Measurements from ENCODE around the gene NUDT21.

Gene NUDT21

DNA sequence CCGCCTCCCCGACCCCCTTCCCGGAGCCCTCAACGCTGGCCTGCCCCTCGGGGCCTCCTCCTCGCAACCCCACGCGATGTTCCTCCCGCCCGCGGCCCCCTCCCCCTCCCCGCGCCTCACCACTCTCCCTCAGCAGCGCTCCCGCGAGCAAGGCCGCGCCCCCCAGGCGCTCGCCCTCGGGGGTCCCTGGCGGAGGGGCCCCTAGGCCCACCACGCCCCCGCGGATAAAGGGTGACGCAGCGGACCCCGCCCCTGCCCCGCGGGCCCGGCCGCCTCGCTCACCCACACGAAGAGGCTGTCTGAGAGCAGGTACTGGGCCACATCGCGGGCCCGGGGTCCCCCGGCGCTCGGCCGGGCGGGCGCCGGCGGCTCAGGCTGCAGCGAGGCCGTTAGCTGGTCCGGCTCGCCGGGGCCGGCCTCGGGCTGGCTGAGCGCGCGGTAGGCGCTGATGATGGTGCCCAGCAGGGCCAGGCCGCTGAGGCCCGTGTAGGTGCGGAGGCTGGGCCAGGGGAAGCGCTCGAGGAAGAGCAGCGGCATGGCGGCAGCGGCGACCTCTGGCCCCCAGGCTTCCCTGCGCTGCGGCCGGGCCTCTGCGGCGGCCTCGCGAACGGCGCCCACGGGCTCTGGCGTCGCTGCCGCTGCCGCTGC lies 26.2 kb downstream of the NUDT21 start:
- peak overlapping the region; percentile 82 for H2BK120ac ChIP-seq (ENCODE audit: low read depth, low read length)
- H3K4ac ChIP-seq (ENCODE audit: low read depth, low read length), result peak overlapping the region; percentile 99
- peak overlapping the region; percentile 37 for H2BK5ac ChIP-seq (ENCODE audit: low read length)
- peak overlapping the region; percentile 74 for H2BK15ac ChIP-seq (replicated peaks; ENCODE audit: low read depth)
- peaks cover 19% of the 10 kb centered on the region for H3K79me2 ChIP-seq (ENCODE audit: control insufficient read depth, insufficient read depth, low read length)
- H3K27me3 ChIP-seq (ENCODE audit: insufficient read depth, low read length, poor library complexity), result no peaks in the 10 kb centered on the region
- no peak overlapping the region for H3K23ac ChIP-seq (ENCODE audit: low read length)
- H3K79me1 ChIP-seq (ENCODE audit: low read length), result peaks cover 11% of the 10 kb centered on the region
- peak overlapping the region; percentile 88 for H3K9ac ChIP-seq (ENCODE audit: low read length)
- DNase-seq, result peak; percentile 61
- H3K4me1 ChIP-seq (ENCODE audit: control insufficient read depth, low read depth, low read length), result peaks cover 16% of the 10 kb centered on the region
- peak overlapping the region; percentile 100 for H3K18ac ChIP-seq (ENCODE audit: low read length)
- no peak overlapping the region for H2AK5ac ChIP-seq (ENCODE audit: low read length)
- peak overlapping the region; percentile 70 for H4K8ac ChIP-seq (ENCODE audit: low read depth, low read length)
- H3K27ac ChIP-seq (ENCODE audit: low read depth, low read length), result peak overlapping the region; percentile 87
- H3K56ac ChIP-seq (ENCODE audit: low read length), result peak overlapping the region; percentile 93
- WGBS (ENCODE audit: extremely low coverage, insufficient coverage, low lambda C conversion rate), result no CpG with 5 or more reads among the region's 79 CpGs
- H3K4me3 ChIP-seq (ENCODE audit: low read length), result peak overlapping the region; percentile 79
- H3K36me3 ChIP-seq (ENCODE audit: control insufficient read depth, insufficient read depth, low read length), result no peaks in the 10 kb centered on the region
- H3K4me2 ChIP-seq (ENCODE audit: low read length), result peak overlapping the region; percentile 36
- H4K5ac ChIP-seq (ENCODE audit: low read length), result no peak overlapping the region

DNA sequence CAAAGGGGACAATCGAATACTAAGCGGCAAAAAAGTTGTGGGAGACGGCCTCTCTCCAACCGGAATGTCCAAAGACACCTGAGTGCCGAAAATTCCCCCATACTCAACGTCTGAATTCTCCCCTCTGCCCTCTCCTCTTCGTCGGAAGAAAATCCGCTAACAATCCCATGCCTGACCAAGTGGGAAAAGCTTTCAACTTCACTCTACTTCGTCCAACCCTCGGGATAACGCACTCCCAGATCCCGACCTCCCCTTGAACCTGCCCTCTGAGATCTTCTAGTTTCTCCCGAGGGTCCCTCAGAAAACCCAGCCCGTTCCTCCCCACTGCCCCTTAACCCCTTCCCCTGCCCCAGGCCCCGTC lies 26.7 kb downstream of the NUDT21 start:
- H3K27ac ChIP-seq (ENCODE audit: low read depth, low read length), result peak overlapping the region; percentile 87
- H2BK15ac ChIP-seq (replicated peaks; ENCODE audit: low read depth), result no peak overlapping the region
- H2BK5ac ChIP-seq (ENCODE audit: low read length), result no peak overlapping the region
- H3K56ac ChIP-seq (ENCODE audit: low read length), result peak overlapping the region; percentile 93
- H3K79me1 ChIP-seq (ENCODE audit: low read length), result peaks cover 11% of the 10 kb centered on the region
- peak overlapping the region; percentile 79 for H3K4me3 ChIP-seq (ENCODE audit: low read length)
- peak overlapping the region; percentile 82 for H2BK120ac ChIP-seq (ENCODE audit: low read depth, low read length)
- H3K23ac ChIP-seq (ENCODE audit: low read length), result no peak overlapping the region
- WGBS (ENCODE audit: extremely low coverage, insufficient coverage, low lambda C conversion rate), result no CpG with 5 or more reads among the region's 16 CpGs
- H3K36me3 ChIP-seq (ENCODE audit: control insufficient read depth, insufficient read depth, low read length), result no peaks in the 10 kb centered on the region
- peaks cover 22% of the 10 kb centered on the region for H3K79me2 ChIP-seq (ENCODE audit: control insufficient read depth, insufficient read depth, low read length)
- peak; percentile 61 for DNase-seq
- no peaks in the 10 kb centered on the region for H3K27me3 ChIP-seq (ENCODE audit: insufficient read depth, low read length, poor library complexity)
- no peak overlapping the region for H2AK5ac ChIP-seq (ENCODE audit: low read length)
- peak overlapping the region; percentile 88 for H3K9ac ChIP-seq (ENCODE audit: low read length)
- no peak overlapping the region for H4K5ac ChIP-seq (ENCODE audit: low read length)
- H3K4ac ChIP-seq (ENCODE audit: low read depth, low read length), result peak overlapping the region; percentile 99
- H3K4me2 ChIP-seq (ENCODE audit: low read length), result peak overlapping the region; percentile 31
- peaks cover 16% of the 10 kb centered on the region for H3K4me1 ChIP-seq (ENCODE audit: control insufficient read depth, low read depth, low read length)
- H4K8ac ChIP-seq (ENCODE audit: low read depth, low read length), result no peak overlapping the region
- H3K18ac ChIP-seq (ENCODE audit: low read length), result peak overlapping the region; percentile 100

DNA sequence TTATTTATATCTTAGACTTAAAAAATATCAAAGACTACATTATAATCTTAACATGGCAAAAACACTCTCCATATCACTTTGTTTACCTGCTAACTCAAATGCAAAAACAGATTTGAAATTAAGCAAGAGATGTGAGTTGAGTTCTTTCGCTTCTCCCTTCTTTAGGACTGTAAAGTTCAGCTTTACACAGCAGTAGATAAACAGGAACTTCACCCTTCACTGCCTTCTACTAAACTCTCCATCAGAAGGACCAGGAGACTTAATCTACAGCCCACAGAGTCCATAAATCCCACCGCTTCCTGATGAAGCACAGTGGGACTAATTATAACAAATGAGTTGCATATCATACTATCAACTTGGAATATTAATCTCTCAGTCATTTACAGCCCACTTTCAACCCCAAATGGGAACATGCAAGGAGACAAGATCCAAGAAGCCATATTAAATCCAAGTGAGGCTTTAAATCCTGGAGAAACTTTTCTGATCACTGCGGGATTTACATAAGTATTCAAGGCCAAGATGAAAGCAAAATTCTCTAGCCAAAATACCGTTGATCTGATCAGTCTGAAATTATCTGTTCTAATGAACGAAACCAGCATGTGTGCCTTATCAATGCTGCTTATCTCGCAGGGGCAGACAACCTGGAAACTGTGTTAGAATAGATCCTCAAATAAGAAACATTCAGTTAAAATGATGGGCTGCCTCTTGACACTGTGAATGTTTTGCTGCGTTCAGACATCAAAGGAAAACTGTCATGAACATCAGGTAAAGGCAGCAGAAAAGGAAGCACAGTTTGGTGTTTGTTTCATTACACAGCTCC lies 27.3 kb downstream of the NUDT21 start:
- H2BK15ac ChIP-seq (replicated peaks; ENCODE audit: low read depth), result no peak overlapping the region
- peaks cover 11% of the 10 kb centered on the region for H3K79me1 ChIP-seq (ENCODE audit: low read length)
- H2BK120ac ChIP-seq (ENCODE audit: low read depth, low read length), result peak overlapping the region; percentile 82
- H4K8ac ChIP-seq (ENCODE audit: low read depth, low read length), result no peak overlapping the region
- peak overlapping the region; percentile 93 for H3K56ac ChIP-seq (ENCODE audit: low read length)
- no peak overlapping the region for H3K23ac ChIP-seq (ENCODE audit: low read length)
- peak overlapping the region; percentile 31 for H3K4me2 ChIP-seq (ENCODE audit: low read length)
- no peaks in the 10 kb centered on the region for H3K36me3 ChIP-seq (ENCODE audit: control insufficient read depth, insufficient read depth, low read length)
- H3K4me1 ChIP-seq (ENCODE audit: control insufficient read depth, low read depth, low read length), result peaks cover 16% of the 10 kb centered on the region
- peak overlapping the region; percentile 88 for H3K9ac ChIP-seq (ENCODE audit: low read length)
- no CpG with 5 or more reads among the region's 7 CpGs for WGBS (ENCODE audit: extremely low coverage, insufficient coverage, low lambda C conversion rate)
- no peak overlapping the region for H4K5ac ChIP-seq (ENCODE audit: low read length)
- no peak overlapping the region for H3K4ac ChIP-seq (ENCODE audit: low read depth, low read length)
- no peak overlapping the region for H3K27ac ChIP-seq (ENCODE audit: low read depth, low read length)
- peak; percentile 44 for DNase-seq
- peak overlapping the region; percentile 100 for H3K18ac ChIP-seq (ENCODE audit: low read length)
- H3K4me3 ChIP-seq (ENCODE audit: low read length), result peak overlapping the region; percentile 79
- no peak overlapping the region for H2BK5ac ChIP-seq (ENCODE audit: low read length)
- no peak overlapping the region for H2AK5ac ChIP-seq (ENCODE audit: low read length)
- no peaks in the 10 kb centered on the region for H3K27me3 ChIP-seq (ENCODE audit: insufficient read depth, low read length, poor library complexity)
- peaks cover 22% of the 10 kb centered on the region for H3K79me2 ChIP-seq (ENCODE audit: control insufficient read depth, insufficient read depth, low read length)

GRCh38 chr16:56422896-56423441 lies 28.2 kb downstream of the NUDT21 start:
- WGBS (ENCODE audit: extremely low coverage, insufficient coverage, low lambda C conversion rate), result no CpG with 5 or more reads among the region's 4 CpGs
- Histone ChIP-seq H2BK15ac (replicated peaks; ENCODE audit: low read depth) (no peak overlapping the region), H3K27ac (ENCODE audit: low read depth, low read length) (peak overlapping the region; percentile 28), H3K4me3 (ENCODE audit: low read length) (no peak overlapping the region), H3K23ac (ENCODE audit: low read length) (no peak overlapping the region), H2AK5ac (ENCODE audit: low read length) (no peak overlapping the region), H3K27me3 (ENCODE audit: insufficient read depth, low read length, poor library complexity) (no peaks in the 10 kb centered on the region), H3K79me2 (ENCODE audit: control insufficient read depth, insufficient read depth, low read length) (peaks cover 22% of the 10 kb centered on the region), H3K79me1 (ENCODE audit: low read length) (peaks cover 10% of the 10 kb centered on the region), H3K9ac (ENCODE audit: low read length) (no peak overlapping the region), H3K4me1 (ENCODE audit: control insufficient read depth, low read depth, low read length) (peaks cover 16% of the 10 kb centered on the region), H3K4ac (ENCODE audit: low read depth, low read length) (no peak overlapping the region), H3K4me2 (ENCODE audit: low read length) (peak overlapping the region; percentile 18), H2BK120ac (ENCODE audit: low read depth, low read length) (no peak overlapping the region), H3K36me3 (ENCODE audit: control insufficient read depth, insufficient read depth, low read length) (no peaks in the 10 kb centered on the region), H3K56ac (ENCODE audit: low read length) (no peak overlapping the region), H3K18ac (ENCODE audit: low read length) (no peak overlapping the region), H4K5ac (ENCODE audit: low read length) (no peak overlapping the region), H2BK5ac (ENCODE audit: low read length) (no peak overlapping the region), H4K8ac (ENCODE audit: low read depth, low read length) (no peak overlapping the region)
- peak; percentile 46 for DNase-seq

- H3K36me3 ChIP-seq (ENCODE audit: control insufficient read depth, insufficient read depth, low read length), result no peaks in the 10 kb centered on the region
- H3K79me1 ChIP-seq (ENCODE audit: low read length), result peaks cover 10% of the 10 kb centered on the region
- no peak overlapping the region for H2AK5ac ChIP-seq (ENCODE audit: low read length)
- H2BK120ac ChIP-seq (ENCODE audit: low read depth, low read length), result no peak overlapping the region
- no peak overlapping the region for H4K5ac ChIP-seq (ENCODE audit: low read length)
- 100% methylated on average over 1 of the region's 5 CpGs for WGBS (ENCODE audit: extremely low coverage, insufficient coverage, low lambda C conversion rate)
- H3K4me3 ChIP-seq (ENCODE audit: low read length), result no peak overlapping the region
- peak overlapping the region; percentile 9 for H3K4ac ChIP-seq (ENCODE audit: low read depth, low read length)
- no peak overlapping the region for H4K8ac ChIP-seq (ENCODE audit: low read depth, low read length)
- DNase-seq, result no peak
- H3K23ac ChIP-seq (ENCODE audit: low read length), result no peak overlapping the region
- peaks cover 16% of the 10 kb centered on the region for H3K4me1 ChIP-seq (ENCODE audit: control insufficient read depth, low read depth, low read length)
- H2BK15ac ChIP-seq (replicated peaks; ENCODE audit: low read depth), result no peak overlapping the region
- H3K27ac ChIP-seq (ENCODE audit: low read depth, low read length), result no peak overlapping the region
- no peak overlapping the region for H3K56ac ChIP-seq (ENCODE audit: low read length)
- peak overlapping the region; percentile 18 for H3K18ac ChIP-seq (ENCODE audit: low read length)
- H3K27me3 ChIP-seq (ENCODE audit: insufficient read depth, low read length, poor library complexity), result no peaks in the 10 kb centered on the region
- H2BK5ac ChIP-seq (ENCODE audit: low read length), result no peak overlapping the region
- peaks cover 24% of the 10 kb centered on the region for H3K79me2 ChIP-seq (ENCODE audit: control insufficient read depth, insufficient read depth, low read length)
- H3K4me2 ChIP-seq (ENCODE audit: low read length), result no peak overlapping the region
- H3K9ac ChIP-seq (ENCODE audit: low read length), result no peak overlapping the region
Measured at GRCh38 chr16:56421976-56422669, 29.0 kb downstream of the NUDT21 start.

Data from mesendoderm (in vitro differentiated cells).